ENCODE measurements around the gene ARAP1. TPM values are rescaled to one million over a fixed set of nuclear protein-coding genes. Genes with fewer than 3 reads are reported as not detected.

ARAP1 gene
- total RNA-seq, 1 experiment from 2014 or later: 47.0 TPM

DNA sequence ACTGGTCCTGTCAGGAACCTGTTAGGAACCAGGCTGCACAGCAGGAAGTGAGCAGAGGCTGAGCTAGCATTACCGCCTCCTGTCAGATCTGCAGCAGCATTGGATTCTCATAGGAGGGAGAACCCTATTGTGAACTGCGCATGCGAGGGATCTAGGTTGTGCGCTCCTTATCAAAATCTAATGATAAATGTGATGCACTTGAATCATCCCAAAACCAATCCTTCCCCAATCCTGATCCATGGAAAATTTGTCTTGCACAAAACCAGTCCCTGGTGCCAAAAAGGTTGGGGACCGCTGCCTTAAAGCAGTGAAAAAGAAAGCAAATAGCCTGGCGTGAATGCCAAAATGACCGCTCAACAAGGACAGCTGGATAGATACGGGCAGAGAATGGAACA is 1.9 kb upstream of the ARAP1 start:
- Mint-ChIP-seq H3K27ac (ENCODE audit: low read depth, unreplicated experiment) (no peak overlapping the region), H3K9me3 (ENCODE audit: unreplicated experiment) (no peaks in the 10 kb centered on the region), H3K4me3 (ENCODE audit: unreplicated experiment) (no peak overlapping the region), H3K27me3 (ENCODE audit: insufficient read depth, unreplicated experiment) (no peaks in the 10 kb centered on the region), H3K36me3 (ENCODE audit: insufficient read depth, unreplicated experiment) (no peaks in the 10 kb centered on the region), H3K4me1 (ENCODE audit: insufficient read depth, unreplicated experiment) (peaks cover 27% of the 10 kb centered on the region)
- no peak for DNase-seq (ENCODE audit: unreplicated experiment)
- TF ChIP-seq CTCF (IDR thresholded peaks at IDR 0.05; ENCODE audit: unreplicated experiment): no peak
- intact Hi-C loops (cut with micrococcal nuclease): no loop called here
- BruUV-seq (replicated peaks): no TSS peak
- ChIA-PET POLR2A (no interaction called here), CTCF (interaction anchor here (1.2 kb wide), 1 partner anchor 39 kb away, joined by 4 read pairs; no protein-coding TSS in a partner anchor)

DNA sequence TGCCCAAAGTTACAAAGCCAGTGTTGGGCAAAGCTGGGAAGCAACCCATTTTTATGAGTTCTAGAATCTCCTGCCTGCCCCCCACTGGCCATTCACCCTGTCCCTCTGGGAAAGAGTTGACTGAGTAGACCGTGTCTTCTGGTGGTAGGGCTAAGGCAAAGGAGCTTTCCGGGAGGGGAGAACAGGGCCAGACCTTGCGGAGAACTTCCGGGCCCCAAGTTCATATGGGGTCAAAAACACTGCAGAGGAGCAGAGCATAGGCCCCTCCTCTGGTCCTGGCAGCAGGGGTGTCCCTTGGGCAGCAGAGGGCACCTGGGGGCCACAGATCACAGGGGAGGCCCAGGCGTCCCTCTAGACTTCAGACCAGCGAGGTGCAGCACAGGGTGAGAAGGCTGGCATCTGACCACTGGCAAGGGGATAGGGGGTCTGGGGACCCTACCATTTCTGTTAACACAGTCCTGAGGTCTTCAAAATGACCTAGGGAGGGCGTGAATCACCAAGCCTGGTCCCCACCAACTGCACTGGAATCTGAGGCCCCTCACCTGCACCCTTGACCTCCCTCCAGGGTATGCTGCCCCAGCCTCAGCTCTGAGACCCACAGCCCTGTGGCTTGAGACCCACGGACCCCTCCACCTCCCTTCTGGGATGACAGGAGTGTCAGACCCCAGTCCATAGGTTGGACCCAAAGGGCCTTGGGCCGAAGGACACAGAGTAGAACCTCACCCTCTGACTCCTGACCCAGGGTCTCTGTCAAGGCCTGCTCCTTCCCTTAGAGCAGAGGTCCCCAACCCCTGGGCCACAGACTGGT is 1.3 kb upstream of the ARAP1 start:
- intact Hi-C loops (cut with micrococcal nuclease): no loop called here
- Mint-ChIP-seq H3K36me3 (ENCODE audit: insufficient read depth, unreplicated experiment) (no peaks in the 10 kb centered on the region), H3K4me3 (ENCODE audit: unreplicated experiment) (no peak overlapping the region), H3K27ac (ENCODE audit: low read depth, unreplicated experiment) (no peak overlapping the region), H3K9me3 (ENCODE audit: unreplicated experiment) (no peaks in the 10 kb centered on the region), H3K4me1 (ENCODE audit: insufficient read depth, unreplicated experiment) (peaks cover 25% of the 10 kb centered on the region), H3K27me3 (ENCODE audit: insufficient read depth, unreplicated experiment) (no peaks in the 10 kb centered on the region)
- BruUV-seq (replicated peaks): no TSS peak
- POLR2A ChIA-PET: no interaction called here
- TF ChIP-seq CTCF (IDR thresholded peaks at IDR 0.05; ENCODE audit: unreplicated experiment): no peak
- CTCF ChIA-PET: interaction anchor here (1.2 to 1.3 kb wide), 2 partner anchors 28 to 39 kb away, joined by 3 to 4 read pairs; no protein-coding TSS in a partner anchor
- DNase-seq (ENCODE audit: unreplicated experiment): no peak

GRCh38 chr11:72751116-72752087 is 806 bp downstream of the ARAP1 start:
- peaks cover 14% of the 10 kb centered on the region for H3K4me1 Mint-ChIP-seq (ENCODE audit: insufficient read depth, unreplicated experiment)
- CTCF ChIA-PET: interaction anchor here (1.2 kb wide), 1 partner anchor 43 kb away, joined by 3 read pairs; the partner anchor contains the start of gene STARD10
- no TSS peak for BruUV-seq (replicated peaks)
- DNase-seq (ENCODE audit: unreplicated experiment): no peak
- TF ChIP-seq CTCF (IDR thresholded peaks at IDR 0.05; ENCODE audit: unreplicated experiment): no peak
- peak overlapping the region; percentile 81 for H3K4me3 Mint-ChIP-seq (ENCODE audit: unreplicated experiment)
- POLR2A ChIA-PET: interaction anchor here (1.4 kb wide), 1 partner anchor 29 kb away, joined by 3 read pairs; no protein-coding TSS in a partner anchor
- H3K27ac Mint-ChIP-seq (ENCODE audit: low read depth, unreplicated experiment): no peak overlapping the region
- no peaks in the 10 kb centered on the region for H3K36me3 Mint-ChIP-seq (ENCODE audit: insufficient read depth, unreplicated experiment)
- H3K9me3 Mint-ChIP-seq (ENCODE audit: unreplicated experiment): no peaks in the 10 kb centered on the region
- H3K27me3 Mint-ChIP-seq (ENCODE audit: insufficient read depth, unreplicated experiment): no peaks in the 10 kb centered on the region
- intact Hi-C loops (cut with micrococcal nuclease): no loop called here

Measured in MCF 10A (cell line).